Diencephalon (tissue), 1 donor: ENCODE data around the gene PCDHGB6. TPM values are rescaled to one million over a fixed set of nuclear protein-coding genes. Genes with fewer than 3 reads are reported as not detected.

Experiments
- total RNA-seq: library from RNA; depleted of rRNA; stranded (reverse); fragments of >200 nt; gene quantifications from one replicate; pipeline ENCODE4 v1.2.3, GENCODE V29; 2014

Gene PCDHGB6
- total RNA-seq = 17.8 TPM

GRCh38 chr5:141407790-141408505, at the start of gene PCDHGB6:
Gene PCDHGB6, plus strand, starts transcription at chr5:141408021. Its CDS starts 182 bp downstream, at chr5:141408203.

GRCh38 chr5:141359790-141360426, 47.9 kb upstream of the PCDHGB6 start, which contains the start of gene PCDHGB2:
Gene PCDHGB2, plus strand, starts transcription at chr5:141359994. Its CDS starts 142 bp downstream, at chr5:141360136.

GRCh38 chr5:141363952-141364660, 43.7 kb upstream of the PCDHGB6 start, which contains the start of gene PCDHGA5:
Gene PCDHGA5, plus strand, starts transcription at chr5:141364162. Its CDS starts 169 bp downstream, at chr5:141364331.

GRCh38 chr5:141369994-141370848, 37.6 kb upstream of the PCDHGB6 start, which contains the start of gene PCDHGB3:
Gene PCDHGB3, plus strand, starts transcription at chr5:141370242. Its CDS starts 153 bp downstream, at chr5:141370395.

GRCh38 chr5:141373673-141374317, 34.0 kb upstream of the PCDHGB6 start, which contains the start of gene PCDHGA6:
Gene PCDHGA6, plus strand, starts transcription at chr5:141373891. Its CDS starts 193 bp downstream, at chr5:141374084.

GRCh38 chr5:141382469-141383294, 25.1 kb upstream of the PCDHGB6 start, which contains the start of gene PCDHGA7:
Gene PCDHGA7, plus strand, starts transcription at chr5:141382742. Its CDS starts 158 bp downstream, at chr5:141382900.

GRCh38 chr5:141387557-141388311, 20.1 kb upstream of the PCDHGB6 start, which contains the start of gene PCDHGB4:
Gene PCDHGB4, plus strand, starts transcription at chr5:141387698. Its CDS starts 187 bp downstream, at chr5:141387885.

GRCh38 chr5:141392429-141393198, 15.2 kb upstream of the PCDHGB6 start, which contains the start of gene PCDHGA8:
Gene PCDHGA8, plus strand, starts transcription at chr5:141392633. Its CDS starts 181 bp downstream, at chr5:141392814.

GRCh38 chr5:141397756-141398551, 9.9 kb upstream of the PCDHGB6 start, which contains the start of gene PCDHGB5:
Gene PCDHGB5, plus strand, starts transcription at chr5:141397947. Its CDS starts 181 bp downstream, at chr5:141398128.

GRCh38 chr5:141402553-141403243, 5.1 kb upstream of the PCDHGB6 start, which contains the start of gene PCDHGA9:
Gene PCDHGA9, plus strand, starts transcription at chr5:141402778. Its CDS starts 175 bp downstream, at chr5:141402953.

GRCh38 chr5:141412854-141413539, 5.2 kb downstream of the PCDHGB6 start, which contains the start of gene PCDHGA10:
Gene PCDHGA10, plus strand, starts transcription at chr5:141412987. Its CDS starts 189 bp downstream, at chr5:141413176.

GRCh38 chr5:141417494-141418172, 9.8 kb downstream of the PCDHGB6 start, which contains the start of gene PCDHGB7:
Gene PCDHGB7, plus strand, starts transcription at chr5:141417677. Its CDS starts 183 bp downstream, at chr5:141417860.

GRCh38 chr5:141420855-141421488, 13.2 kb downstream of the PCDHGB6 start, which contains the start of gene PCDHGA11:
Gene PCDHGA11, plus strand, starts transcription at chr5:141421051. Its CDS starts 177 bp downstream, at chr5:141421228.

GRCh38 chr5:141430332-141431113, 22.7 kb downstream of the PCDHGB6 start, which contains the start of gene PCDHGA12:
Gene PCDHGA12, plus strand, starts transcription at chr5:141430507. Its CDS starts 253 bp downstream, at chr5:141430760.

